Ovary (tissue), 9 donors: ENCODE measurements around the gene SLC25A25. TPM values are rescaled to one million over a fixed set of nuclear protein-coding genes. Genes with fewer than 3 reads are reported as not detected.

Experiments
- DNase-seq, 5 donors: peaks; one replicate each; pipeline ENCODE4 v3.0.0-alpha.2; 2019 to 2020
- H3K27ac ChIP-seq, 2 donors: fragments of 200-600 bp; one replicate each; pipeline versions ENCODE4 v1.5.1 to v1.8.0; 2019 to 2022
- H3K27me3 ChIP-seq: fragments of 200-600 bp; one replicate; pipeline ENCODE4 v1.8.0; 2022
- H3K36me3 ChIP-seq: fragments of 200-600 bp; sonication (generic); one replicate; pipeline ENCODE4 v1.5.1; 2019
- H3K4me1 ChIP-seq: one replicate; pipeline ENCODE4 v1.8.1; 2013; ENCODE audit warnings: mild to moderate bottlenecking, moderate library complexity; ENCODE audit not compliant: insufficient read depth
- H3K4me3 ChIP-seq: fragments of 200-600 bp; sonication (generic); one replicate; pipeline ENCODE4 v1.5.1; 2017
- H3K9me3 ChIP-seq, 2 donors: fragments of 200-600 bp in 1 of 2; sonication (generic) in 1 of 2; one replicate each; pipeline versions ENCODE4 v1.5.1 to v1.8.1; 2013 to 2019; ENCODE audit warnings: mild to moderate bottlenecking in 1 of 2, moderate library complexity in 1 of 2
- CTCF ChIP-seq, 3 donors: fragments of 450-650 bp in 2 of 3; fragments of 200-600 bp in 1 of 3; IDR thresholded peaks; one replicate each; pipeline versions ENCODE4 v1.5.1 to v1.8.0; 2016 to 2022; ENCODE audit warnings: antibody characterized with exemption in 3 of 3, mild to moderate bottlenecking in 1 of 3
- EP300 ChIP-seq: sonication (generic); formaldehyde crosslinking; IDR thresholded peaks from one replicate; pipeline ENCODE4 v1.6.1; 2017; ENCODE audit warnings: antibody characterized with exemption
- POLR2A ChIP-seq: fragments of 450-650 bp; IDR thresholded peaks from one replicate; pipeline ENCODE4 v1.6.1; 2017; ENCODE audit warnings: antibody characterized with exemption, mild to moderate bottlenecking, moderate library complexity
- WGBS, 3 donors: extraction: QIAGEN DNeasy Blood & Tissue Kit in 1 of 3; methylation state at CpG; one replicate each; pipeline versions ENCODE4 v1.1.5 to v1.1.7; 2013 to 2017; 5-methylcytosine and 5-hydroxymethylcytosine counted together
- intact Hi-C, 4 donors: fragments of 100-400 bp; cut with DNase I; formaldehyde crosslinking; loops; one replicate each; pipeline versions ENCODE4 v1.11.0 to v1.15.1; 2022 to 2023
- polyA plus RNA-seq, 2 donors: library from polyadenylated mRNA; stranded (reverse); fragments of 200-250 nt in 1 of 2; fragments of 350-450 nt in 1 of 2; fragmentation: Illumina TruSeq in 1 of 2; extraction: RNeasy Lipid Tissue Mini Kit (QIAGEN cat#74804) in 1 of 2; gene quantifications; one replicate each; pipeline ENCODE4 v1.2.3, GENCODE V29; 2013 to 2014
- total RNA-seq, 7 donors: library from RNA; depleted of rRNA in 2 of 7; stranded (reverse); fragments of >200 nt in 2 of 7; fragmentation: NEBNext Ultra II Directional in 3 of 7; extraction: Animal tissue kit (Norgen Biotek cat#: 25700) in 3 of 7; gene quantifications; one replicate each; pipeline versions ENCODE4 v1.1.0 to v1.2.4, GENCODE V29; 2016 to 2023
- donor health status: DM: no; HTN: no; CAD: no; lungs with moderate emphysema.
- donor health status: DM: no; HTN: no; CAD: no.
- donor health status: Bipolar disorder and iron deficiency.
- donor health status: DM: yes; HTN: yes; CAD: no.
- donor health status: DM: no; HTN: no; CAD: no.
- donor health status: DM: yes; HTN: yes; CAD: no.

Gene SLC25A25
- total and polyA plus RNA-seq, 9 donors, result 23.4 to 90.1 (median 39.8) TPM

GRCh38 chr9:128142061-128142460 lies 74.0 kb downstream of the SLC25A25 start:
- peak in 1 of 5 donors; percentile 3 for DNase-seq
- no peak for TF ChIP-seq POLR2A
- no peak for TF ChIP-seq EP300
- TF ChIP-seq CTCF (IDR thresholded peaks at IDR 0.05), result no peak
- Histone ChIP-seq H3K4me1 (no peaks in the 10 kb centered on the region), H3K27me3 (no peaks in the 10 kb centered on the region), H3K36me3 (no peaks in the 10 kb centered on the region), H3K27ac (no peak overlapping the region), H3K4me3 (no peak overlapping the region), H3K9me3 (no peaks in the 10 kb centered on the region)
- intact Hi-C loops, result no loop called here
- WGBS, 3 donors, result 69 to 72% (median 69%) methylated on average over 4 of the region's 4 CpGs

GRCh38 chr9:128142596-128142995 lies 74.6 kb downstream of the SLC25A25 start:
- Histone ChIP-seq H3K4me3 (no peak overlapping the region), H3K27ac (no peak overlapping the region), H3K4me1 (no peaks in the 10 kb centered on the region), H3K27me3 (no peaks in the 10 kb centered on the region), H3K9me3 (no peaks in the 10 kb centered on the region), H3K36me3 (no peaks in the 10 kb centered on the region)
- no peak for DNase-seq
- intact Hi-C loops, result no loop called here
- WGBS, 3 donors, result 71 to 86% (median 84%) methylated on average over 2 of the region's 2 CpGs
- TF ChIP-seq EP300, result no peak

- Histone ChIP-seq H3K27ac (no peak overlapping the region), H3K4me1 (no peaks in the 10 kb centered on the region), H3K4me3 (no peak overlapping the region), H3K9me3 (no peaks in the 10 kb centered on the region), H3K36me3 (no peaks in the 10 kb centered on the region), H3K27me3 (no peaks in the 10 kb centered on the region)
- DNase-seq, result no peak
- no peak for TF ChIP-seq CTCF (IDR thresholded peaks at IDR 0.05)
- TF ChIP-seq EP300, result no peak
- TF ChIP-seq POLR2A, result no peak
- WGBS, 3 donors, result 78 to 82% (median 80%) methylated on average over 8 of the region's 8 CpGs
- intact Hi-C loops, result no loop called here
These were observed 75.7 kb downstream of the SLC25A25 start for GRCh38 chr9:128143525-128144238.

GRCh38 chr9:128144239-128145181 lies 76.5 kb downstream of the SLC25A25 start:
- Histone ChIP-seq H3K4me3 (no peak overlapping the region), H3K4me1 (no peaks in the 10 kb centered on the region), H3K27me3 (no peaks in the 10 kb centered on the region), H3K36me3 (no peaks in the 10 kb centered on the region), H3K27ac (no peak overlapping the region), H3K9me3 (no peaks in the 10 kb centered on the region)
- 82 to 83% (median 83%) methylated on average over 20 to 22 of the region's 22 CpGs for WGBS, 3 donors
- DNase-seq, result no peak
- intact Hi-C loops, result no loop called here
- TF ChIP-seq EP300, result no peak
- no peak for TF ChIP-seq POLR2A
- TF ChIP-seq CTCF (IDR thresholded peaks at IDR 0.05), result no peak
